Measurements from ENCODE around the gene MTHFR.
A peak's percentile ranks its signal among the peaks of the same experiment; 100 is the strongest.

MTHFR gene

GRCh38 chr1:11797525-11798216, 8.1 kb downstream of the MTHFR start:
- no peak for DNase-seq (ENCODE audit: low spot score)

- DNase-seq (ENCODE audit: low spot score) = no peak
Measured at GRCh38 chr1:11796036-11796828, 9.5 kb downstream of the MTHFR start.

DNA sequence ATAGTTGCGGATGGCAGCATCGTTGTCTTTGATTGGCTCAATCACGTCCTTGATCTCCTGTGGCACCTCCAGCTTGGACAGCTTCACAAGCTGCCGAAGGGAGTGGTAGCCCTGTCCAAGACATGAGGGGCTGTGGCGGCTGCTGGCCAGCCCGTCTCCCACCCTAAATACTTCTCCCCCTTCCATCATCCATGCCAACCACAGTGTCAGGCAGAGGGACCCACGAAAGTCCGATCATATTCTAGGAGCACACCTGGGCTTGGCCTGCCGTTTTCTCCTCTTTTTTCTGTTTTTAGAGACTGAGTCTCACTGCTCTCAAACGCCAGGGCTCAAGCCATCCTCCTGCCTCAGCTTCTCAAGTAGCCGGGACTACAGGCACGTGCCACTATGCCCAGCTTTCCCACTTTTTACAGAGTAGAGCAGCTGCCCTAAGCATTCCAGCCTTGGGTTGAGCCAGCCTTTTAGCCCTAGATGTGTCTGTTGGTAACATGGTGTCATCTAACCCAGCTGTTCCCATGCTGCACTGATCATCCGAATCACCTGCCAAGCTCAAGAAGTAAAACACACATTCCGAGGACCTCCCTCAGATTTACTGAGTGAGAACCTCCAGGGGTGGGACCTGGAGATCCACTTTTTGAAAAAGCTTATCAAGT, 10.4 kb downstream of the MTHFR start:
- no peak for DNase-seq (ENCODE audit: low spot score)

DNA sequence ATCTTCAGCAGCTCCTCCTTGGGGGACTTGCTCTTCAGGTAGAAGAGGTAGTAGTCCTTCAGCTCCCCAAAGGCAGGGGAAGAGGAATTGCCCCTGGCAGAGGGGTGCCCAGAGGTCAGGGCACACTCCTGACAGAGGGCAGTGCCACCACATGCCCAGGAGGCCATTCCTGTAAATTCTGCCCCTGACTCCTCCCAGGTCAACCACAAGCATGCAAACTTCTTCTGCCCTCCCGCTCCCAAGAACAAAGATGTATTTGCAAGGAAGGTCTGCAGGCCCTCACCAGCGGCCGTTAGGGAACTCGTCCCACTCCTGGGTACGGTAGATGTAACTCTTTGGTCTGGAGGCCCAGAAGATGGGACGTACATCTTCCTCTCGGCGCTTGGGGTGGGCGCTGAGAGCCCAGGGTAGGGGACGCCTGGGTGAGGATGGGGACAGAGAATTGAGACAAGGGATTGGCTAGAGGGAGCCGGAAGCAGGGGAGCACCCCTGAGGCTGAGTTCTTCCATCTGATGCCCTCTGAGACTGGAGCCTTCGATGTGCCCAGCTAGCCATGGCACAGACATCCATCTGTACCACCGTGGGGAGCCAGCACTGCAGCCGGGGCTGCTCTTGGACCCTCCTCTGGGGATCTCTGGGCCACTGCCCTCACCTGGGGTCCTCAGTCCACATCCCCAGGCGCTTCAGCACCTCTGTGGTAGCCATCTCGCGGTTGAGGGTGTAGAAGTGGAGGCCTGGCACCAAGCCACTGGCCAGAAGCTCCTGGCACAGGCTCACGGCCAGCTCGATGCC, 11.1 kb downstream of the MTHFR start:
- DNase-seq (ENCODE audit: low spot score) = no peak

DNA sequence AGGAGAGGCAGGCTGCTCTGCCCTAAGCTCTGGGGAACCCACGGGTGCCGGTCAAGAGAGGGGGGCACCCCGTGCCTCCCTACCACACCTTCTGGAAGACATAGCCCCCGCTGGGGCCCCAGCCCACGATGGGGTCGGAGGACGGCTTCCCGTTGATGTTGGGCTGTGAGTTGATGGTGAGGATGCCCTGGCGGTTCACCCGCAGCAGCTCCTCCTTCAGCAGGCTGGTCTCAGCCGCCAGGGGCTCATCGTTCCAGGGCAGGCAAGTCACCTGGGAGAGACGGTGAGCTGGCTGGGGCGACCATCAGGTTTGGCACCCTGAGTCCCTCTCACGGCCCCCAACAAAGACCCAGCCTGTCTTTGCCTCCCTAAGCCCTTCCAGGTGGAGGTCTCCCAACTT, 11.9 kb downstream of the MTHFR start:
- DNase-seq (ENCODE audit: low spot score) = no peak

GRCh38 chr1:11792106-11792505, 13.7 kb downstream of the MTHFR start:
- no peak for DNase-seq (ENCODE audit: low spot score)

- peak; percentile 71 for DNase-seq (ENCODE audit: low spot score)
Measured at GRCh38 chr1:11790880-11791715, 14.7 kb downstream of the MTHFR start.

GRCh38 chr1:11790101-11790879, 15.5 kb downstream of the MTHFR start:
- DNase-seq (ENCODE audit: low spot score) = no peak

DNA sequence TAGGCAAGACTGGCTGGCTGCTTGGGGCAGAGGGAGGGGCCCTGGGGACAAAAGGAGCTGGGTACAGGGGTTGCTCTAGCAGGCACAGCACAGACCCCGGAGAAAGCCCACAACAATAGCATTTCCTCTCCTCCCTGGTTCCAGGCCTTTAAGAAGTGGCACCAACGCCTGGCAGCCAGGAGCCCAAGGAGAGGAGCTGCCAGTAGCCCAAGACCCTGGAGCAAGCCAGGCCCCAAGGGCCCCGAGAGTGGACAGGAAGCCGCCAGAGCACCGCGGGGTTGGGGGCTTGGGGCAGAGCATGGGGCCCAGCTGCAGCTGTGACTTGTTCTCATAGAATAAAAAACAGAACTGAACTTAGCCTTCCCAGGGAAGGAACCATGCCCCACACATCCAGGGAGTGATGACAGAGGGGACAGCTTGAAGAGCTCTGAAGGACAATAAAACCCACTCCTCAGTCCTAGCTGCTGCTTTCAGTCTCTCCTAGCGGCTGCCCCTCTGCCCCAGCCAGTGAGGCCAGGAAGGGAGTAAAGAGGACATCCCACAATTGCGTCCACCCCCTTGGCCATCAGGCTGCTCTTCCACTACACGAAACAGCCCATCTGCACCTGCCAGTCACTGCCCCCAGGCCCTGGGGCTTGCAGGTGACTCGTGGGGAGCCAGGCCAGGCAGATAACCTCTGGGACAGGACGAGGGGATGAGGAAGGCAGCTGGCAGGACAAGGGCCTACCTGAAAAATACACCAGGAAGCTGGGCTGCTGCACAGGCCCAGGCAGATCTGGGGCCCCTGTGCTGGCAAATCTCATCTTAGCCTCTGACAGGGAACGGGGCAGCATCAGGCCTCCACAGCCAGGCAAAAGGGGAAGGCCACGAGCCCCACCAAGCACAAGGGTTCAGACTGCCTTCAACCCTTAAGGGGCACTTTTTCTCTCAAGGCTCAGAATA, 16.4 kb downstream of the MTHFR start:
- DNase-seq (ENCODE audit: low spot score) = no peak

- no peak for DNase-seq (ENCODE audit: low spot score)
Measured at GRCh38 chr1:11788549-11789053, 17.2 kb downstream of the MTHFR start.

GRCh38 chr1:11787804-11788436, 17.8 kb downstream of the MTHFR start:
- DNase-seq (ENCODE audit: low spot score) = no peak

- DNase-seq (ENCODE audit: low spot score) = no peak
Measured at GRCh38 chr1:11787251-11787803, 18.4 kb downstream of the MTHFR start.

GRCh38 chr1:11786168-11786567, 19.6 kb downstream of the MTHFR start:
- no peak for DNase-seq (ENCODE audit: low spot score)

DNA sequence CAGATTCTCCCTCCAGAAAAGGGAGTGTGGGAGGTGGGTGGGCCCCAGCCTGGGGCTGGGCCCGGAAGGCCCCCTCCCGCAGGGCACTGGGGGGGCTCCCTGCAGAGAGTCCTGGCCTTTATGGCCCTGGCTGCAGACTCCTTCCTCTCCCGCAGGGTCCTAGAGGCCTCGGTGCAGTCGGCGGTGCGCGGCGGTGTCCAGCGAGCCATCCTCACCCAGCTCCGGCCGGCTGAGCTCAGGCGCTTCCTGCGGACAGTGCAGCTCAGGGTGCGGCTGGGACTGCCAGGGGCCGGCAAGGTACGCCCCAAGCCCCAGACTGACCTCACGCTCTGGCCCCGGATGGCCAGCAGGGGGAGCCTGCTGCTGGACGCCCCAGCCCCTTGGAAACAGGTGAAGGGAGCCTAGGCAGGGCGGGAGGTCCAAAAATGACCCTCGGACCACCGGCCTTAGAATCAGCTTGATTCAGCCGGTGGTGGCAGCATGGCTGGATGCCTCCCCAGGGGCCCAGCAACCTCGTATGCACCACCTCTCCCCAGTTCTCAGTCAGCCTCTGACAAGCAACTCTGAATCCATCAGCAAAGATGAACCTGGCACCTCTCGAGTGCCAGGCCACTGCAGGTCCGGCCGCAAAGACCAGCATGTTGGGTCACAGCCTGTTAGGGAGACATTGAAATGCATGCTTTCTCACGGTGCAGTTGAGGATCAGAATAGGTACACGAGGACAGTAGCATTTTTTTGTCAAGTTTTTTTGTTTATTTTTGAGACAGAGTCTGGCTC, 20.6 kb downstream of the MTHFR start:
- DNase-seq (ENCODE audit: low spot score) = peak; percentile 37

DNA sequence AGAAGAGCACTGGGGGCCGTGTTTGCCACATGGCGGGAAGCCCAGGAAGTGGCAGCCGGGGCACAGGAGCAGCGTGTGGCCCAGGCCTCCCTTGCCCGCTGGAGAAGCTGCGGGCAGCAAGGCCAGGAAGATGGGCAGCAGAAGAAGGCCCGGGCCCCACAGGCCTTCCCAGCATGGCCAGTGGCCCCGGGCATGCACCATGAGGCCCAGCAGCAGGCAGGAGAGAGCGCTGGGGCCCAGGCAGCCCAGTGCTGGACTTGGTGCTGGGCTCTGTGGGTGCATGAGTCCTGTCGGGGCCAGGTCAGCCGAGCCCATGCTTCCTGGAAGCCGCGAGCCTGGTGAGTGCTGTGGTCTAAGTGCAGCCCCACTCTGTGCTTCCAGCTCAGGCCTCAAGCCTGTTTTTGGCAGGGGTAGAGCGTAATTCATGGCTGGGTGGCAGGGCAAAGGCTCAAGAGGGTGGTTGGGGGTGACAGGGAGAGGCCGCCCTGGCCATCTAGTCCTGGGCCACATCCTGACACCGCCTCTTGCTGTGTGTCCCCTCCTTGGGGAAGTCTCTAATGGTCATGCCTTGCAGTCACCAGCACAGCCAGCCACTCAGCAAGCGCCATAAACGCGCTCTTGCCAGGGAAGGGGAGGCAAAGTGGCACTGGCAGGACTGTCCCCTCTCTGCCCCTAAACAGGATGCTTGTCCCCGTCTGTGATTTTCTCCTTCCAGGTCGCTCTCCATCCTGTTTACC, 21.3 kb downstream of the MTHFR start:
- no peak for DNase-seq (ENCODE audit: low spot score)

GRCh38 chr1:11783556-11783955, 22.2 kb downstream of the MTHFR start:
- DNase-seq (ENCODE audit: low spot score) = no peak

Data from LoVo (cell line).